ENCODE measurements around the gene JARID2.

GRCh38 chr6:15555101-15556038, 309.5 kb downstream of the JARID2 start:
- TF ChIP-seq EZH2 (optimal IDR thresholded peaks at IDR 0.05; ENCODE audit: low read depth, low read length) (no peak), EZH2phosphoT487 (IDR thresholded peaks at IDR 0.05; ENCODE audit: low read length) (no peak)
- TF ChIP-seq, protein P1, sequence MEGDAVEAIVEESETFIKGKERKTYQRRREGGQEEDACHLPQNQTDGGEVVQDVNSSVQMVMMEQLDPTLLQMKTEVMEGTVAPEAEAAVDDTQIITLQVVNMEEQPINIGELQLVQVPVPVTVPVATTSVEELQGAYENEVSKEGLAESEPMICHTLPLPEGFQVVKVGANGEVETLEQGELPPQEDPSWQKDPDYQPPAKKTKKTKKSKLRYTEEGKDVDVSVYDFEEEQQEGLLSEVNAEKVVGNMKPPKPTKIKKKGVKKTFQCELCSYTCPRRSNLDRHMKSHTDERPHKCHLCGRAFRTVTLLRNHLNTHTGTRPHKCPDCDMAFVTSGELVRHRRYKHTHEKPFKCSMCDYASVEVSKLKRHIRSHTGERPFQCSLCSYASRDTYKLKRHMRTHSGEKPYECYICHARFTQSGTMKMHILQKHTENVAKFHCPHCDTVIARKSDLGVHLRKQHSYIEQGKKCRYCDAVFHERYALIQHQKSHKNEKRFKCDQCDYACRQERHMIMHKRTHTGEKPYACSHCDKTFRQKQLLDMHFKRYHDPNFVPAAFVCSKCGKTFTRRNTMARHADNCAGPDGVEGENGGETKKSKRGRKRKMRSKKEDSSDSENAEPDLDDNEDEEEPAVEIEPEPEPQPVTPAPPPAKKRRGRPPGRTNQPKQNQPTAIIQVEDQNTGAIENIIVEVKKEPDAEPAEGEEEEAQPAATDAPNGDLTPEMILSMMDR (IDR thresholded peaks at IDR 0.05; ENCODE audit: low read length): no peak
